ENCODE data around the gene EDNRA.

DNA sequence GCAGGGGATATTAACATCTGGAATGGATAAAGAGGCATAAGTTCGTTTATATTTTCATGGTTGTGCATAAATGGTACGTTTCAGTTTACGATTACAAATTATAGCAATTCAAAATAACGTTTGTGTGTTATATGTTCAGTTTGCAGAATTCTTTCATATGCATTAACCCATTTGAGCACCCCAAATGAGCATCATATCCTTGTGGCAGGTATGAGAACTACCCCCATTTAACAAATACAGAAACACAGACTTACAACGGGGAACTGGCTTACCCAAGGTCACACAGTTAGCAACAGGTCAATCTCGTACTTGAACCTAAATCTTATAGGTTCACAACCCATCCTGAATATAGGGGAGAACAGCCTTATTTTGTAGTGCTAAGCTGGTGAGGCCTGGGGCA is 33.1 kb downstream of the EDNRA start:
- TF ChIP-seq TAF1 (IDR thresholded peaks at IDR 0.05; ENCODE audit: borderline replicate concordance, low read depth, low read length) (no peak), POLR2AphosphoS5 (IDR thresholded peaks at IDR 0.05; ENCODE audit: low read depth, low read length) (no peak)

Data from GM12892 (cell line).